Mucosa of descending colon (tissue), 3 donors: ENCODE measurements around the gene GHR. TPM values are rescaled to one million over a fixed set of nuclear protein-coding genes. Genes with fewer than 3 reads are reported as not detected.

Experiments
- ATAC-seq: fragments of 200-7000 bp; cut with Tn5 transposase; one replicate; pipeline ENCODE4 v1.9.1; 2020; ENCODE audit warnings: mild to moderate bottlenecking, moderate library complexity
- DNase-seq, 3 donors: peaks; one replicate each; pipeline ENCODE4 v3.0.0-alpha.2; 2020
- H3K36me3 ChIP-seq: fragments of 200-600 bp; one replicate; pipeline ENCODE4 v1.8.0; 2021; ENCODE audit warnings: low read depth, mild to moderate bottlenecking
- H3K4me1 ChIP-seq: fragments of 200-600 bp; one replicate; pipeline ENCODE4 v1.8.0; 2021; ENCODE audit warnings: low read depth, mild to moderate bottlenecking
- H3K4me3 ChIP-seq: fragments of 200-600 bp; one replicate; pipeline ENCODE4 v1.8.0; 2021; ENCODE audit warnings: mild to moderate bottlenecking
- H3K9me3 ChIP-seq: fragments of 200-600 bp; one replicate; pipeline ENCODE4 v1.8.0; 2021; ENCODE audit warnings: mild to moderate bottlenecking
- CTCF ChIP-seq: fragments of 200-600 bp; IDR thresholded peaks from one replicate; pipeline ENCODE4 v1.8.0; 2022; ENCODE audit warnings: antibody characterized with exemption, mild to moderate bottlenecking
- intact Hi-C, 2 donors: fragments of 100-400 bp; cut with DNase I in 1 of 2; cut with micrococcal nuclease in 1 of 2; formaldehyde crosslinking; loops; one replicate each; pipeline versions ENCODE4 v1.11.0 to v1.11.1; 2022; cut with DNase I, micrococcal nuclease
- total RNA-seq, 3 donors: library from RNA; stranded (reverse); fragmentation: NEBNext Ultra II Directional in 2 of 3; extraction: Animal tissue kit (Norgen Biotek cat#: 25700) in 2 of 3; gene quantifications; one replicate each; pipeline versions ENCODE4 v1.2.1 to v1.2.4, GENCODE V29; 2021 to 2023
- donor health status: DM: no; HTN: no; CAD: no; lungs with moderate emphysema.
- donor health status: DM: no; HTN: no; CAD: no.
- donor health status: DM: no; HTN: yes; CAD: no.

The GHR gene
- total RNA-seq, 3 donors from 2014 or later = 8.7 to 10.3 (median 9.8) TPM

DNA sequence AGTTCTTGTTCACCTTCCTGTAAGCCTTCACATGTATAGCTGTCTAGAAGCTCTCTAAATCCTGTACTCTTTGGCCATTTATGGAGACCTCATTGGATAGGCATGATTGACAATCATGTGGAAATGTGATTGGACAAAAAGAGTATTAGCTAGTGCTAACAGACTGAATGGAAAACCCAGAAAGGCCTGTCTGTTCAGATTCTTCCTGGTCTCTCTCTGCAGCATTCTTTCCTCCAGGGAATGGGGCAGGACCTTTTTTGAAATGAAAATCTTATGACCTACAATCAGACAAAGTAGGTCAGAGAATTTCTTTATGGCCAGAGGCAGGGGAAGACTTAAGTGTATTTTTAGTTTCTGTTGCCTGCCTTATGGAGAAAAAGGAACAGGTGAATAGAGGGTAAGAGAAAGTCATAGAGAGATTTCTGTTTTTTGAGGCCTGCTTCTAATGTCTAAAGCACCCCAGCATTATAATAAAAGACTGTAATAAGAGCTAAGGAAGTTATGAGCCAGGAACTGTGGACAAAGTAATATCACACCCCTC is 181.0 kb downstream of the GHR start:
- TF ChIP-seq CTCF = no peak
- intact Hi-C loops = no loop called here
- Histone ChIP-seq H3K4me3 (no peak overlapping the region), H3K36me3 (no peaks in the 10 kb centered on the region), H3K4me1 (peaks cover 3% of the 10 kb centered on the region), H3K9me3 (no peaks in the 10 kb centered on the region)
- ATAC-seq (no peak), DNase-seq (no peak)

- peaks cover 3% of the 10 kb centered on the region for H3K4me1 ChIP-seq
- H3K9me3 ChIP-seq = no peaks in the 10 kb centered on the region
- ATAC-seq = no peak
- H3K36me3 ChIP-seq = no peaks in the 10 kb centered on the region
- no peak overlapping the region for H3K4me3 ChIP-seq
- intact Hi-C loops = no loop called here
- DNase-seq = no peak
- TF ChIP-seq CTCF = no peak
Measured at GRCh38 chr5:42605490-42605889, 182.3 kb downstream of the GHR start.

- peaks cover 3% of the 10 kb centered on the region for H3K4me1 ChIP-seq
- ATAC-seq (no peak), DNase-seq (no peak)
- H3K4me3 ChIP-seq = no peak overlapping the region
- H3K9me3 ChIP-seq = no peaks in the 10 kb centered on the region
- TF ChIP-seq CTCF = no peak
- no peaks in the 10 kb centered on the region for H3K36me3 ChIP-seq
- intact Hi-C loops = no loop called here
Measured at GRCh38 chr5:42606464-42606869, 183.2 kb downstream of the GHR start.

- intact Hi-C loops = no loop called here
- DNase-seq = no peak
- H3K4me3 ChIP-seq = no peak overlapping the region
- H3K4me1 ChIP-seq = peaks cover 3% of the 10 kb centered on the region
- no peaks in the 10 kb centered on the region for H3K36me3 ChIP-seq
- H3K9me3 ChIP-seq = no peaks in the 10 kb centered on the region
- no peak for TF ChIP-seq CTCF
- no peak for ATAC-seq
Measured at GRCh38 chr5:42611437-42611836, 188.2 kb downstream of the GHR start.

GRCh38 chr5:42612750-42613366 is 189.6 kb downstream of the GHR start:
- no peak for DNase-seq
- Histone ChIP-seq H3K4me3 (no peak overlapping the region), H3K4me1 (peaks cover under 1% of the 10 kb centered on the region), H3K9me3 (no peaks in the 10 kb centered on the region), H3K36me3 (no peaks in the 10 kb centered on the region)
- no peak for TF ChIP-seq CTCF
- intact Hi-C loops = no loop called here
- ATAC-seq = no peak

DNA sequence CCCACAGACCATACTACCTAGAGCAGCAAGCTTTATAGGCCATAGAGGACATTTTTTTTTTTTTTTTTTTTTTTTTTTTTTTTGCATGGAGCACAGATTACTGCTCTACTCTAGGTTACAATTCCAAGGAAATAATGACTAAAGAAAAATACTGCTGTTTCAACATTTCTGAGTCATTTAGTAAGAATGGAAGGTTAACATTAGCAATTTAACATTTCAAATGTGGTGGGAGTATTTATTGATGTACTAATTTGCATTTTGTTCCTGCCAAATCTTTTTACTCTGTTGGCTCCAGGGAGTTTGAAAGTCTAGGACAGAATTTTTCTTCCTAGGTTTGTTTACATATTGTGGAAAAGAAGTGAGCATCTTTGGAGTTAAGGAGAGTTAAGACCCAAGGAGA is 191.3 kb downstream of the GHR start:
- Histone ChIP-seq H3K36me3 (no peaks in the 10 kb centered on the region), H3K4me3 (no peak overlapping the region), H3K4me1 (no peaks in the 10 kb centered on the region), H3K9me3 (no peaks in the 10 kb centered on the region)
- ATAC-seq (no peak), DNase-seq (no peak)
- TF ChIP-seq CTCF = no peak
- intact Hi-C loops = no loop called here
